PFSK-1 (cell line): Measurements from ENCODE around the gene MAIP1.

Experiments
- FOXP2 ChIP-seq: optimal IDR thresholded peaks from 2 replicates; pipeline ENCODE3; 2011; ENCODE audit warnings: borderline replicate concordance, control low read depth, inconsistent platforms; ENCODE audit not compliant: insufficient read depth; ENCODE audit errors: extremely low read length, extremely low read depth
- POLR2AphosphoS5 ChIP-seq: IDR thresholded peaks from 2 replicates; pipeline ENCODE4 v1.6.1; 2012; ENCODE audit warnings: low read depth, mild to moderate bottlenecking, control low read depth, low read length, moderate library complexity
- SIN3A ChIP-seq: IDR thresholded peaks from 2 replicates; pipeline ENCODE4 v1.6.1; 2012; ENCODE audit warnings: mild to moderate bottlenecking, low read length, moderate library complexity, borderline replicate concordance; ENCODE audit not compliant: insufficient read depth
- TAF1 ChIP-seq: IDR thresholded peaks from 2 replicates; pipeline ENCODE4 v1.6.1; 2012; ENCODE audit warnings: low read length, control low read depth, borderline replicate concordance; ENCODE audit not compliant: insufficient read depth
- TF ChIP-seq, protein P1 (sequence below), 2 experiments: IDR thresholded peaks; 2 replicates each; pipeline versions ENCODE4 v1.6.1 to v1.8.0; 2011 to 2012; ENCODE audit warnings: low read depth in 2 of 2, low read length in 2 of 2, control low read depth in 1 of 2, inconsistent platforms in 1 of 2, mild to moderate bottlenecking in 1 of 2, moderate library complexity in 1 of 2; ENCODE audit not compliant: insufficient read depth in 1 of 2

The MAIP1 gene

DNA sequence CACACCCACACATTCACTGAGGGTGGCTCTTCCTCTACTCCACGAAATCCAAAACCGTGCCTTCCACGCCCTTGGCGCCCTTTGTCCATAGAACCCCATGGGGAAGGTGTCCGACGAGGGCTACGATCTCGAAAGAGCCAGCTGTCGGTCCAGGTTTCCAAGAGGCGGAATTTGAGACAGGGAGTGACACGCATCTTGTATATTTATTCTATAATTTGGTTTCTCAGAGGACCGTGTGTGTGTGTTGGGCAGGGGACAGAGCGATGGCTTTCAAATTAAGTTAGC lies 43.6 kb upstream of the MAIP1 start:
- TF ChIP-seq TAF1, result no peak
- TF ChIP-seq, protein P1, sequence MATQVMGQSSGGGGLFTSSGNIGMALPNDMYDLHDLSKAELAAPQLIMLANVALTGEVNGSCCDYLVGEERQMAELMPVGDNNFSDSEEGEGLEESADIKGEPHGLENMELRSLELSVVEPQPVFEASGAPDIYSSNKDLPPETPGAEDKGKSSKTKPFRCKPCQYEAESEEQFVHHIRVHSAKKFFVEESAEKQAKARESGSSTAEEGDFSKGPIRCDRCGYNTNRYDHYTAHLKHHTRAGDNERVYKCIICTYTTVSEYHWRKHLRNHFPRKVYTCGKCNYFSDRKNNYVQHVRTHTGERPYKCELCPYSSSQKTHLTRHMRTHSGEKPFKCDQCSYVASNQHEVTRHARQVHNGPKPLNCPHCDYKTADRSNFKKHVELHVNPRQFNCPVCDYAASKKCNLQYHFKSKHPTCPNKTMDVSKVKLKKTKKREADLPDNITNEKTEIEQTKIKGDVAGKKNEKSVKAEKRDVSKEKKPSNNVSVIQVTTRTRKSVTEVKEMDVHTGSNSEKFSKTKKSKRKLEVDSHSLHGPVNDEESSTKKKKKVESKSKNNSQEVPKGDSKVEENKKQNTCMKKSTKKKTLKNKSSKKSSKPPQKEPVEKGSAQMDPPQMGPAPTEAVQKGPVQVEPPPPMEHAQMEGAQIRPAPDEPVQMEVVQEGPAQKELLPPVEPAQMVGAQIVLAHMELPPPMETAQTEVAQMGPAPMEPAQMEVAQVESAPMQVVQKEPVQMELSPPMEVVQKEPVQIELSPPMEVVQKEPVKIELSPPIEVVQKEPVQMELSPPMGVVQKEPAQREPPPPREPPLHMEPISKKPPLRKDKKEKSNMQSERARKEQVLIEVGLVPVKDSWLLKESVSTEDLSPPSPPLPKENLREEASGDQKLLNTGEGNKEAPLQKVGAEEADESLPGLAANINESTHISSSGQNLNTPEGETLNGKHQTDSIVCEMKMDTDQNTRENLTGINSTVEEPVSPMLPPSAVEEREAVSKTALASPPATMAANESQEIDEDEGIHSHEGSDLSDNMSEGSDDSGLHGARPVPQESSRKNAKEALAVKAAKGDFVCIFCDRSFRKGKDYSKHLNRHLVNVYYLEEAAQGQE (IDR thresholded peaks at IDR 0.05; ENCODE audit: insufficient read depth in 1 of 2, low read depth in 2 of 2, low read length in 2 of 2), result no peak
- TF ChIP-seq SIN3A, result no peak
- TF ChIP-seq POLR2AphosphoS5, result no peak
- no peak for TF ChIP-seq FOXP2

DNA sequence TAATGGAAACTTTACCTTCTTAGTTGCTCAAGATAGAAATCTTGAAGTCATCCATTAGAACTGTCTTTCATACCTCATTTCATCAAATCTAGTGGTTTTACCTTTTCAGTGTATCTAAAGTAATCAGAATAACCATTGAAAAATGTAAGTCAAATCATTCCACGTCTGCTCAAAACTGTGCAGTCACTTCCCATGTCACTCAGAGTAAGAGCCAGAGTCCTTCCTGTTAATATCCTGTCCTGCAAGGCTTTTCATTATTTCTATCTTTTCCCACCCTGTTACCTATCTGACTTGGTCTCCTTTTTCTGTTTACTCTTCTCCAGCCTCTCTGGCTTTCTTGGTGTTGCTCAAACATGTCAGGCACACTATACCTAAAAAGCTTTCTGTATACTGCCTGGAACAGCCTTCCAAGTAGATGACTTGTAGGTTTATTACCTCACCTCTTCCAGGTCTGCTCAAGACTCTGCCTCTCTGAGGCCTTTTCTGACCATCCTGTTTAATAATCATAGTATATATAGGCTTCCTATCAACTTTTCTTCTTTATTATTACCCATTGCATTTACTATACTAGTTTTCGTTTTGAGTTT lies 40.9 kb upstream of the MAIP1 start:
- TF ChIP-seq POLR2AphosphoS5 (no peak), SIN3A (no peak), TAF1 (no peak), FOXP2 (no peak)
- TF ChIP-seq, protein P1 (IDR thresholded peaks at IDR 0.05; ENCODE audit: insufficient read depth in 1 of 2, low read depth in 2 of 2, low read length in 2 of 2), result no peak

DNA sequence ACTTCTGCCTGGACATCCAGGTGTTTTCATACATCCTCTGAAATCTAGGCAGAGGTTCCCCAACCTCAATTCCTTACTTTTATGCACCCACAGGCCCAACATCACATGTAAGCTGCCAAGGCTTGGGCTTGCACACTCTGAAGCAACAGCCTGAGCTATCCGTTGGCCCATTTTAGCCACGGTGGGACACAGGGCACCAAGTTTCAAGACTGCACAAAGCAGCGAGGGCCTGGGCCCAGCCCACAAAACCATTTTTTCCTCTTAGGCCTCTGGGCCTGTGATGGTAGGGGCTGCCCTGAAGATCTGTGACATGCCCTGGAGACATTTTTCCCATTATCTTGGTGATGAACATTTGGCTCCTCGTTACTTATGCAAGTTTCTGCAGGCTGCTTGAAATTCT lies 38.4 kb upstream of the MAIP1 start:
- TF ChIP-seq, protein P1 (IDR thresholded peaks at IDR 0.05; ENCODE audit: insufficient read depth in 1 of 2, low read depth in 2 of 2, low read length in 2 of 2), result no peak
- TF ChIP-seq FOXP2 (no peak), POLR2AphosphoS5 (no peak), TAF1 (no peak), SIN3A (no peak)

DNA sequence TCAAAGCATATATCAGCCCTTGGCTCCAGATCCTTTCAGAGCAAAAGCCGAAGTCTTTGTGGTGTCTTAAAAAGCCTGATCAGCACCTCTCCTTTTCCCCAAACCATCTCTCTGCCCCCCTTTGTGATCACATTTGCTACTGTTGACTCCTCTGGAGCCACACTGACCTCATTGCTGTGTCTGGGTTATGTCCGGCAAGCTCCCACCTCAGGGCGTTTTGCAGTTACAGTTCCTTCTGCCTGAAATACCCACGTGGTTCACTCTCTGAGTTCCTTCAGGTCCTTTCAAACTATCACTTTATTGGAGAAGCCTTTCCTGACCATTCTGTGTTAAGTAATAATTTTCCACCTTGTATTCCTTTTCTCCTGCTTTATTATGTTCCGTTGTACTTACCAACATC lies 32.5 kb upstream of the MAIP1 start:
- TF ChIP-seq FOXP2 (peak; percentile 74), POLR2AphosphoS5 (no peak)

DNA sequence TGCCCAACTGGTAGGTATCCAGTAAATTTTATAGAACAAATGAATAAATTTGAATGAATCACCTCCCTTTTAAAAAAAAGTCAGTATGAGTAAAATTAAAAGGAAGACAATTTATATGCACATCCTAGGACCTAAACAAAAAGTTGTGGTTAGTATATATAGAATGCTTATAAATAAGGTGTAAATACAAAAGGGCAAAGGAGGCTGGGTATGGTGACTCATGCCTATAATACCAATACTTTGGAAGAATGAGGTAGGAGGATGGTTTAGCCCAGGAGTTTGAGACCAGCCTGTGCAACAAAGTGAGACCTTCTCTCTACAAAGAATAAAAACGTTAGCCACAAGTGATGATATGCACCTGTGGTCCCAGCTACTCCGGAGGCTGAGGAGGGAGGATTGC lies 31.5 kb upstream of the MAIP1 start:
- no peak for TF ChIP-seq FOXP2
- TF ChIP-seq, protein P1 (IDR thresholded peaks at IDR 0.05; ENCODE audit: insufficient read depth in 1 of 2, low read depth in 2 of 2, low read length in 2 of 2), result no peak
- TF ChIP-seq POLR2AphosphoS5, result no peak
- TF ChIP-seq SIN3A, result no peak
- no peak for TF ChIP-seq TAF1
